OCI-LY3 (cell line): ENCODE measurements around the gene FBP1.

Source experiments
- H2AFZ ChIP-seq: fragments of 200-600, 300-600 bp; shearing (Covaris generic); 2 replicates; pipeline ENCODE4 v1.6.0; 2014; ENCODE audit warnings: antibody characterized with exemption, low read depth, low read length
- H3K27ac ChIP-seq: fragments of 200-600, 300-600 bp; sonication (generic); 2 replicates; pipeline ENCODE4 v1.5.1; 2014; ENCODE audit warnings: mild to moderate bottlenecking, low read length, moderate library complexity, mixed read lengths
- H3K27me3 ChIP-seq: fragments of 200-600, 300-600 bp; sonication (generic); 2 replicates; pipeline ENCODE4 v1.6.1; 2014; ENCODE audit warnings: low read depth, low read length, mixed read lengths
- H3K36me3 ChIP-seq: fragments of 200-600, 300-600 bp; sonication (generic); replicated peaks from 2 replicates; pipeline ENCODE3; 2014; ENCODE audit warnings: low read depth, low read length, mixed read lengths
- H3K4me1 ChIP-seq: fragments of 300-600, 200-600 bp; sonication (generic); 2 replicates; pipeline ENCODE4 v1.6.1; 2014; ENCODE audit warnings: low read length, mixed read lengths
- H3K4me2 ChIP-seq: fragments of 200-600, 300-600 bp; sonication (generic); 2 replicates; pipeline ENCODE4 v1.6.1; 2014; ENCODE audit warnings: low read length, mixed read lengths
- H3K4me3 ChIP-seq: fragments of 300-600, 200-600 bp; sonication (generic); 2 replicates; pipeline ENCODE4 v1.5.1; 2014; ENCODE audit warnings: antibody characterized with exemption, mild to moderate bottlenecking, low read length, moderate library complexity
- H3K79me2 ChIP-seq: fragments of 300-600, 200-600 bp; shearing (Covaris generic); 2 replicates; pipeline ENCODE4 v1.6.1; 2014; ENCODE audit warnings: mild to moderate bottlenecking, low read length, mixed read lengths
- H3K9ac ChIP-seq: fragments of 300-600, 200-600 bp; shearing (Covaris generic); 2 replicates; pipeline ENCODE4 v1.6.0; 2014; ENCODE audit warnings: mild to moderate bottlenecking, low read length, moderate library complexity
- H3K9me3 ChIP-seq: fragments of 200-600, 300-600 bp; shearing (Covaris generic); 2 replicates; pipeline ENCODE4 v1.6.1; 2014; ENCODE audit warnings: low read length, mixed read lengths; ENCODE audit not compliant: insufficient read depth
- H4K20me1 ChIP-seq: fragments of 200-600, 300-600 bp; sonication (generic); 2 replicates; pipeline ENCODE4 v1.6.1; 2016; ENCODE audit warnings: low read length, mixed read lengths; ENCODE audit not compliant: insufficient read depth
- CTCF ChIP-seq: fragments of 200-600, 300-600 bp; sonication (generic); IDR thresholded peaks from 2 replicates; pipeline ENCODE4 v1.5.1; 2014; ENCODE audit warnings: antibody characterized with exemption, low read length, low read depth
- EZH2phosphoT487 ChIP-seq: fragments of 200-600 bp; shearing (Covaris generic); IDR thresholded peaks from 2 replicates; pipeline ENCODE4 v1.6.1; 2018; ENCODE audit warnings: antibody characterized with exemption, mixed run types, low read depth

FBP1 gene

GRCh38 chr9:94577036-94577435, 62.3 kb downstream of the FBP1 start:
- Histone ChIP-seq H3K4me2 (no peak overlapping the region), H2AFZ (no peak overlapping the region), H3K36me3 (no peaks in the 10 kb centered on the region), H3K9ac (no peak overlapping the region), H3K79me2 (no peaks in the 10 kb centered on the region), H4K20me1 (no peaks in the 10 kb centered on the region), H3K4me3 (no peak overlapping the region), H3K27ac (no peak overlapping the region), H3K9me3 (no peaks in the 10 kb centered on the region), H3K27me3 (peaks cover 10% of the 10 kb centered on the region; the same call in 1 of the 2 replicates), H3K4me1 (peaks cover 5% of the 10 kb centered on the region; the same call in 1 of the 2 replicates)
- TF ChIP-seq CTCF, result no peak
- no peak for TF ChIP-seq EZH2phosphoT487

- Histone ChIP-seq H3K79me2 (no peaks in the 10 kb centered on the region), H3K4me1 (peaks cover 5% of the 10 kb centered on the region; the same call in 1 of the 2 replicates), H3K4me3 (no peak overlapping the region), H3K36me3 (no peaks in the 10 kb centered on the region), H3K4me2 (no peak overlapping the region), H3K27ac (no peak overlapping the region), H4K20me1 (no peaks in the 10 kb centered on the region), H3K27me3 (peaks cover 10% of the 10 kb centered on the region), H3K9me3 (no peaks in the 10 kb centered on the region), H2AFZ (no peak overlapping the region), H3K9ac (no peak overlapping the region)
- no peak for TF ChIP-seq CTCF
- no peak for TF ChIP-seq EZH2phosphoT487
These were observed 63.2 kb downstream of the FBP1 start for GRCh38 chr9:94576131-94576530.

GRCh38 chr9:94568972-94569712, 70.2 kb downstream of the FBP1 start:
- Histone ChIP-seq H3K27me3 (peaks cover 10% of the 10 kb centered on the region), H3K9me3 (no peaks in the 10 kb centered on the region), H3K4me1 (no peaks in the 10 kb centered on the region), H3K36me3 (no peaks in the 10 kb centered on the region), H3K4me3 (no peak overlapping the region), H4K20me1 (no peaks in the 10 kb centered on the region), H3K79me2 (no peaks in the 10 kb centered on the region), H3K4me2 (no peak overlapping the region), H3K27ac (no peak overlapping the region), H2AFZ (no peak overlapping the region), H3K9ac (no peak overlapping the region)
- TF ChIP-seq EZH2phosphoT487, result no peak
- no peak for TF ChIP-seq CTCF

GRCh38 chr9:94568250-94568889, 70.9 kb downstream of the FBP1 start:
- Histone ChIP-seq H3K4me2 (no peak overlapping the region), H3K27ac (no peak overlapping the region)

More at GRCh38 chr9:94568250-94568889, 70.9 kb downstream of the FBP1 start:
- no peaks in the 10 kb centered on the region for H3K4me1 ChIP-seq
- peaks cover 4% of the 10 kb centered on the region; the same call in 1 of the 2 replicates for H3K27me3 ChIP-seq
- no peaks in the 10 kb centered on the region for H3K9me3 ChIP-seq
- no peak for TF ChIP-seq EZH2phosphoT487
- TF ChIP-seq CTCF, result no peak
- H2AFZ ChIP-seq, result no peak overlapping the region
- no peak overlapping the region for H3K9ac ChIP-seq
- H4K20me1 ChIP-seq, result no peaks in the 10 kb centered on the region
- no peak overlapping the region for H3K4me3 ChIP-seq
- no peaks in the 10 kb centered on the region for H3K36me3 ChIP-seq
- no peaks in the 10 kb centered on the region for H3K79me2 ChIP-seq
